Measurements from ENCODE around the gene DSG4. TPM values are rescaled to one million over a fixed set of nuclear protein-coding genes. Genes with fewer than 3 reads are reported as not detected.
A peak's percentile ranks its signal among the peaks of the same experiment; 100 is the strongest.

Gene DSG4
- total RNA-seq, 2 experiments from 2014 or later, result not detected

GRCh38 chr18:31424383-31424988 is 47.9 kb downstream of the DSG4 start:
- peak; percentile 83 for TF ChIP-seq CTCF (conservative IDR thresholded peaks at IDR 0.05; ENCODE audit: low read length)
- TF ChIP-seq EZH2phosphoT487 (IDR thresholded peaks at IDR 0.05; ENCODE audit: borderline replicate concordance, low read depth, low read length), result no peak
- intact Hi-C loops (cut with micrococcal nuclease; ENCODE audit: unreplicated experiment), result loop anchor here (10.0 kb wide), 1 partner anchor 300 kb away; no protein-coding TSS in a partner anchor
- no peaks in the 10 kb centered on the region for H3K9me3 ChIP-seq (ENCODE audit: low read length)

GRCh38 chr18:31426021-31426420 is 49.4 kb downstream of the DSG4 start:
- intact Hi-C loops (cut with micrococcal nuclease; ENCODE audit: unreplicated experiment), result loop anchor here (10.0 kb wide), 1 partner anchor 299 kb away; no protein-coding TSS in a partner anchor
- Histone ChIP-seq H3K4me2 (ENCODE audit: low read length) (no peak overlapping the region), H3K4me1 (ENCODE audit: insufficient read depth, low read length, poor library complexity, severe bottlenecking) (no peaks in the 10 kb centered on the region), H3K36me3 (ENCODE audit: insufficient read depth, low read length) (no peaks in the 10 kb centered on the region), H4K20me1 (ENCODE audit: insufficient read depth, low read length) (no peaks in the 10 kb centered on the region), H2AFZ (ENCODE audit: low read length) (no peak overlapping the region), H3K9me3 (ENCODE audit: low read length) (no peaks in the 10 kb centered on the region), H3K9me2 (ENCODE audit: insufficient read depth, low read length) (no peaks in the 10 kb centered on the region), H3K27ac (ENCODE audit: low read depth, low read length, poor library complexity, severe bottlenecking) (no peak overlapping the region), H3K4me3 (ENCODE audit: low read depth, low read length, poor library complexity, severe bottlenecking) (no peak overlapping the region), H3K79me2 (ENCODE audit: insufficient read depth, low read depth, low read length) (no peaks in the 10 kb centered on the region)
- CTCF ChIA-PET (ENCODE audit: unreplicated experiment), result no interaction called here
- POLR2A ChIA-PET, result no interaction called here
- BruUV-seq (replicated peaks), result no TSS peak
- no peak for DNase-seq (ENCODE audit: low spot score)
- TF ChIP-seq CTCF (conservative IDR thresholded peaks at IDR 0.05; ENCODE audit: low read length), result no peak
- no peak for TF ChIP-seq EZH2phosphoT487 (IDR thresholded peaks at IDR 0.05; ENCODE audit: borderline replicate concordance, low read depth, low read length)

More at GRCh38 chr18:31424383-31424988, 47.9 kb downstream of the DSG4 start:
- BruUV-seq (replicated peaks), result no TSS peak
- Histone ChIP-seq H3K9me2 (ENCODE audit: insufficient read depth, low read length) (no peaks in the 10 kb centered on the region), H3K27ac (ENCODE audit: low read depth, low read length, poor library complexity, severe bottlenecking) (no peak overlapping the region), H4K20me1 (ENCODE audit: insufficient read depth, low read length) (no peaks in the 10 kb centered on the region), H3K4me3 (ENCODE audit: low read depth, low read length, poor library complexity, severe bottlenecking) (no peak overlapping the region), H3K4me2 (ENCODE audit: low read length) (no peak overlapping the region), H3K36me3 (ENCODE audit: insufficient read depth, low read length) (no peaks in the 10 kb centered on the region), H2AFZ (ENCODE audit: low read length) (no peak overlapping the region), H3K4me1 (ENCODE audit: insufficient read depth, low read length, poor library complexity, severe bottlenecking) (no peaks in the 10 kb centered on the region), H3K79me2 (ENCODE audit: insufficient read depth, low read depth, low read length) (no peaks in the 10 kb centered on the region)
- ChIA-PET POLR2A (no interaction called here), CTCF (ENCODE audit: unreplicated experiment) (no interaction called here)
- peak; percentile 26 for DNase-seq (ENCODE audit: low spot score)

GRCh38 chr18:31426871-31427406 is 50.4 kb downstream of the DSG4 start:
- H3K4me3 ChIP-seq (ENCODE audit: low read depth, low read length, poor library complexity, severe bottlenecking), result no peak overlapping the region
- no peaks in the 10 kb centered on the region for H3K36me3 ChIP-seq (ENCODE audit: insufficient read depth, low read length)
- H3K9me3 ChIP-seq (ENCODE audit: low read length), result no peaks in the 10 kb centered on the region
- H3K27ac ChIP-seq (ENCODE audit: low read depth, low read length, poor library complexity, severe bottlenecking), result no peak overlapping the region
- POLR2A ChIA-PET, result no interaction called here
- H3K79me2 ChIP-seq (ENCODE audit: insufficient read depth, low read depth, low read length), result no peaks in the 10 kb centered on the region
- H3K4me2 ChIP-seq (ENCODE audit: low read length), result no peak overlapping the region
- no peak overlapping the region for H2AFZ ChIP-seq (ENCODE audit: low read length)
- H3K9me2 ChIP-seq (ENCODE audit: insufficient read depth, low read length), result no peaks in the 10 kb centered on the region
- no TSS peak for BruUV-seq (replicated peaks)
- H3K4me1 ChIP-seq (ENCODE audit: insufficient read depth, low read length, poor library complexity, severe bottlenecking), result no peaks in the 10 kb centered on the region
- H4K20me1 ChIP-seq (ENCODE audit: insufficient read depth, low read length), result no peaks in the 10 kb centered on the region
- no peak for TF ChIP-seq CTCF (conservative IDR thresholded peaks at IDR 0.05; ENCODE audit: low read length)
- no peak for TF ChIP-seq EZH2phosphoT487 (IDR thresholded peaks at IDR 0.05; ENCODE audit: borderline replicate concordance, low read depth, low read length)
- no peak for DNase-seq (ENCODE audit: low spot score)
- intact Hi-C loops (cut with micrococcal nuclease; ENCODE audit: unreplicated experiment), result loop anchor here (10.0 kb wide), 1 partner anchor 298 kb away; no protein-coding TSS in a partner anchor
- CTCF ChIA-PET (ENCODE audit: unreplicated experiment), result no interaction called here

All from OCI-LY7 (cell line).